Measurements from ENCODE around the gene PLLP.

PLLP gene

GRCh38 chr16:57253466-57253865 lies 31.0 kb downstream of the PLLP start:
- DNase-seq = no peak

GRCh38 chr16:57252148-57252721 lies 32.2 kb downstream of the PLLP start:
- DNase-seq = peak in 1 of 2 experiments; percentile 10

GRCh38 chr16:57251352-57251751 lies 33.1 kb downstream of the PLLP start:
- DNase-seq = peak in 1 of 2 experiments; percentile 7

GRCh38 chr16:57245472-57246113 lies 38.9 kb downstream of the PLLP start:
- no peak for DNase-seq

GRCh38 chr16:57244767-57245471 lies 39.6 kb downstream of the PLLP start, which contains the start of gene ARL2BP:
Gene ARL2BP, plus strand, starts transcription at chr16:57245259. Its CDS starts 109 bp downstream, at chr16:57245368.
- DNase-seq = peak; percentile 98

- no peak for DNase-seq
Observed at GRCh38 chr16:57244463-57244766, 40.1 kb downstream of the PLLP start.

GRCh38 chr16:57242650-57243049 lies 41.8 kb downstream of the PLLP start:
- DNase-seq = no peak

- no peak for DNase-seq
Observed at GRCh38 chr16:57240851-57241250, 43.6 kb downstream of the PLLP start.

- no peak for DNase-seq
Observed at GRCh38 chr16:57239107-57239506, 45.4 kb downstream of the PLLP start.

GRCh38 chr16:57238682-57239081 lies 45.8 kb downstream of the PLLP start:
- no peak for DNase-seq

GRCh38 chr16:57236022-57236350 lies 48.5 kb downstream of the PLLP start:
- DNase-seq = no peak

- peak; percentile 57 to 66 for DNase-seq
Observed at GRCh38 chr16:57235128-57236021, 49.1 kb downstream of the PLLP start.

- DNase-seq = no peak
Observed at GRCh38 chr16:57234707-57235092, 49.8 kb downstream of the PLLP start.

- no peak for DNase-seq
Observed at GRCh38 chr16:57233944-57234706, 50.3 kb downstream of the PLLP start.

GRCh38 chr16:57231821-57232350 lies 52.6 kb downstream of the PLLP start:
- DNase-seq = no peak

- no peak for DNase-seq
Observed at GRCh38 chr16:57229079-57229478, 55.4 kb downstream of the PLLP start.

- DNase-seq = no peak
Observed at GRCh38 chr16:57226701-57227621, 57.5 kb downstream of the PLLP start.

- DNase-seq = no peak
Observed at GRCh38 chr16:57225978-57226377, 58.5 kb downstream of the PLLP start.

- no peak for DNase-seq
Observed at GRCh38 chr16:57224651-57225335, 59.7 kb downstream of the PLLP start.

- no peak for DNase-seq
Observed at GRCh38 chr16:57223057-57223456, 61.4 kb downstream of the PLLP start.

- no peak for DNase-seq
Observed at GRCh38 chr16:57216968-57217367, 67.5 kb downstream of the PLLP start.
